Metanephros (tissue), 1 donor: ENCODE data around the gene AP1G2. TPM values are rescaled to one million over a fixed set of nuclear protein-coding genes. Genes with fewer than 3 reads are reported as not detected.

Experiments
- total RNA-seq: library from RNA; depleted of rRNA; stranded (reverse); fragments of >200 nt; gene quantifications from one replicate; pipeline ENCODE4 v1.2.3, GENCODE V29; 2014

AP1G2 gene, protein sequence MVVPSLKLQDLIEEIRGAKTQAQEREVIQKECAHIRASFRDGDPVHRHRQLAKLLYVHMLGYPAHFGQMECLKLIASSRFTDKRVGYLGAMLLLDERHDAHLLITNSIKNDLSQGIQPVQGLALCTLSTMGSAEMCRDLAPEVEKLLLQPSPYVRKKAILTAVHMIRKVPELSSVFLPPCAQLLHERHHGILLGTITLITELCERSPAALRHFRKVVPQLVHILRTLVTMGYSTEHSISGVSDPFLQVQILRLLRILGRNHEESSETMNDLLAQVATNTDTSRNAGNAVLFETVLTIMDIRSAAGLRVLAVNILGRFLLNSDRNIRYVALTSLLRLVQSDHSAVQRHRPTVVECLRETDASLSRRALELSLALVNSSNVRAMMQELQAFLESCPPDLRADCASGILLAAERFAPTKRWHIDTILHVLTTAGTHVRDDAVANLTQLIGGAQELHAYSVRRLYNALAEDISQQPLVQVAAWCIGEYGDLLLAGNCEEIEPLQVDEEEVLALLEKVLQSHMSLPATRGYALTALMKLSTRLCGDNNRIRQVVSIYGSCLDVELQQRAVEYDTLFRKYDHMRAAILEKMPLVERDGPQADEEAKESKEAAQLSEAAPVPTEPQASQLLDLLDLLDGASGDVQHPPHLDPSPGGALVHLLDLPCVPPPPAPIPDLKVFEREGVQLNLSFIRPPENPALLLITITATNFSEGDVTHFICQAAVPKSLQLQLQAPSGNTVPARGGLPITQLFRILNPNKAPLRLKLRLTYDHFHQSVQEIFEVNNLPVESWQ
- 51.7 TPM for total RNA-seq

DNA sequence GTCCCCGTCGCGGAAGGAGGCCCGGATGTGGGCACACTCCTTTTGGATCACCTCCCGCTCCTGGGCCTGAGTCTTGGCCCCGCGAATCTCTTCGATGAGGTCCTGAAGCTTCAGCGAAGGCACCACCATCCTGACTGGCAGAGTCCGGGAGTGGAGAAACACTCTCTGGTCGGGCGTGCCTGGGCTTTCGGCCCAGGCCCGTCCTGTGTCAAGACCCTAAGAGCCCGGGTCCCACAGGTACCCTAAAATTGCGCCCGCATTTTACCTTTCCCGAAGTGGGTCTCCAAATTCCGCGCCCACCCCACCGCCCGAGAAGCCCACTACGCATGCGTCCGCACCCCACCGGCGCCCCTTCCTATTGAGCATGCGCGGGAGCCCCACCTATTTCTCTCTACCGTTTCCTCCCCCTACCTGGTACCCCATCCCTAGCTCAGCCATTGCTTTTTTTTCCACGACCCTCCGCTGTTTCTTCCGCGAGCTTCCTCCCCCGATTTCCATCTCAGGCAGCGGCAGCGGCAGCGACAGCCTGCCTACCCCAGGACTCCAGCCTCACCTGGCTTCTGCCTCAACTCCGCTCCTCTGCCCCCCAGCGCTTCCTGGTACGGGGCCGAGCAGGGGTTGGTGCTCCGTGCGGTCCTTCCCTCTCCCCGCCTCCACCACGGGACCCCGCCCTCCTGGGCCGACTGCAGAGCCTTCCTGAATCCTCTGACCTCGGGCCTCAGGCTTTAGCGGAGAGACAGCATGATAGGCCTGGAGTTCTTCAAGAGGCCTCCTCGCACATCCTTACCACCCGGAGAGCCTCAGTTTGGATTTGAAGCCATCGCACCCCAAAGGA lies at the start of gene AP1G2:
TSS of gene AP1G2 (minus strand) at position 606 of the 835 bp plus-strand sequence. CDS start at position 129, 477 bp downstream.

DNA sequence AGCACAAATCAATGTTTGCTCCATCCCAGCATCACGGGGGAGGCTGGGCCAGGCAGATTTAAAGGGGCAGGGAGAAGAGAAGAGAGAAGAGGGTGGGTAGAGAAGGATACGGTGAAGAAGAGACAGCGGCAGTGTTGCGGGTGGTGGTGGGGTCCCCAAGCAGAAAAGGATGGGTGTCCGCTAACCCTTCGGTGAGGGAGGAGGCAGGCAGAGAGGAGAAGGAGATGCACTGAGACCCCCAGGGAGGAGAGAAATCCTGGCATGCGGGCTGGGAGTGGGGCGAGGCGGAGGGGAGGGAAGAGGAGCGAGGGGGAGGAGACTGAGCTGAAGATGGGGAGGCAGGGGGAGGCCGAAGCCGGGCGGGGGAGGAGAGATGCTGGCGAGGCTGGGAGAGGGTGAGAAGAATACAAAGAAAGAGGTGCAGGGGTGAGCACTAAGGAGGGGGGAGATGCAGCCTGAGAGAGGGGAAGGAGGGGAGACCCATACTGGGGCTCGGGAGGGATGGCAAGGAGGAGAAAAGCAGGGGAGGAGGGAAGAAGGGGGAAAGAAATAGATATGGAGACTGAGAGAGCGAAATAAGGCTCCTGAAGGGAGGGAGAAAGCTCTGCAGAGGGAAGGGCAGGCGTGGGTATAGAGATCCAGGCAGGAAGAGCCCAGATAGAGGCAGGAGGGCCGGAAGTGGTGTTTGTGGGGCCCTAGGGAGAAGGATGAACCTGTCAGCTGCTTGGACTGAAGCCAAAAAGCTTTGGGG lies 11.1 kb upstream of the AP1G2 start, which contains the start of gene JPH4:
TSS of gene JPH4 (minus strand) at position 231 of the 751 bp plus-strand sequence. CDS start 1,337 bp downstream, outside the sequence.

DNA sequence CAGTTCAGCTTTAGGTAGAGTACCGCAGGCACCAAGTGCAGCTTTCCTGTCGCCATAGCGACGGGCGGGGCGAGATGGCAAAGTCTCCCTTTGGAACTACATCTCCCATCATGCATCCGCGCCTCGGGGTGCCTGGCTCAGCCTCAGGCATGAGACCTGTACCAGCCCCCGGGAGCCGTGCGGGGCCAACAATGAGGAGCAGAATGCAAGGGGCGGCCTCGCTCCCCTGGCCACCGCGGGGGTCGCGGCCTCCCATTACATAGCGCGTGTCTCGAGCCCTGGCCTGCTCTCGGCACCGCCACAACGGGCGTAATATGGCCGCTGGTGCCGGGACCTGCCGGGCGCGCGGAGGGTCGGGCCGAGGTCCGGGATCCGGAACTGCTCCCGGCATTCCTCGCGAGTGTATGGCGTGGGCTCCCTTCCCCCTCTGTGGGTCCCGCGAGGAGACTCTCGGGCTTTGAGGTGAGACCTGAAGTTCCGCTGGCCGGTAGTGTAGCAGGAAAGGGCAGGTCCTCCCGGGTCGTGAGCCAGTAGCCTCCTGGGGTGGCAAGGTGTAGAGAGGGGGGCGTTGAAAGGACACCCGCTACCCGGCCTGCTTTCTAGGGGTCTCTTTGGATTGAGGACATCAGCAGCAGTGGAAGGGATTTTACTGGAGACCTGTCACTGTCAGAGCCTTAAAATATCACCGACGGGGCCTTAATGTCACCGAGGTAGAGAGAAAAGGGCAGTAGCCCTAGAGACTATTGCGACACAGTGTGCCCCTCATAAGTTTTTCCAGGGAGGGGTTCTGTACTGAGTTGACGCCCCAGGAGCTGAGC lies 11.5 kb downstream of the AP1G2 start, which contains the start of gene THTPA:
TSS of gene THTPA (plus strand) at position 390 of the 818 bp plus-strand sequence. CDS start 487 bp downstream, outside the sequence.

DNA sequence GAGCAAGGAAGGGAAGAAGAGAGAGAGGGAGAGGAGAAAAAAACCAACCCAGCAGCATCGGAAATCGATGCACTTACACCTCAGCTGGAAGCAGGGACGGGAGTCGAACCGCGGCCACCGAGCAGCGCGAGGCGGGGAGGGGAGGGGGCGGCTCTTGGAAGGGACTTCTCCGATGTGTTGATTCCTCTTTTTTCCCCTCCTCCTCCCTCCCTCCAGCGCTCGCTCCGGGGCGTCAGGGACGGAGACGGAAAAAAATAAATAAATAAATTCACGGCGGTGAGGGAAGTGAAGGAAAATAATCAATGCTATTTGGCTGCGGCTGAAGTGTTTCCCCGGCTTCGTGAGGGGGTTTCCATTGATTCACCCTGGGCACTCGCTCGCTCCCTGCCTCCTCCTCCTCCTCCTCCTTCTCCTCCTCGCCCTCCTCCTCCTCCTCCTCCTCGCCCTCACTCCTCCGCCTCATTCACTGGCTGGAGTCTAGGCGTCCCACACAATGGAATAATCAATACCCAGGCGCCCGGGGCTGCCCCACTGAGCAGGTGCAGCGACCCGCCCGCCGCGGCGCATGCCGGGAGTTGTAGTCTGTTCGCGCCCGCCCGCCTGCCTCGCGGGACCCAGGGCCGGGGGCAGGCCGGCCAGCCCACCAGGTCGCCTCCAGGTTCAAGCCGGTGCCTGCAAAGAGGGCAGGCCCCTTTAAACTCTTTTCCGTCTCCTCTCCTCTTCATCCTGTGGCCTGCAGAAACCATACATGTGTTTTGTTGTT lies 16.1 kb downstream of the AP1G2 start, which contains the start of gene ZFHX2:
TSS of gene ZFHX2 (minus strand) at position 500 of the 763 bp plus-strand sequence. CDS start 16,440 bp downstream, outside the sequence.

Other genes with a start within 250 kb of the AP1G2 start
- gene PABPN1, start 246.3 kb downstream of the AP1G2 start, total RNA-seq, result 87.1 TPM
- gene SLC22A17, start 214.9 kb downstream of the AP1G2 start, total RNA-seq, result 81.9 TPM
- gene EFS, start 202.6 kb downstream of the AP1G2 start, total RNA-seq, result 35.5 TPM
- gene IL25, start 195.0 kb downstream of the AP1G2 start, total RNA-seq, result not detected
- 3.7 TPM for gene CMTM5, start 190.7 kb downstream of the AP1G2 start, total RNA-seq
- gene MYH6, start 159.5 kb downstream of the AP1G2 start, total RNA-seq, result 0.64 TPM
- gene MYH7, start 132.1 kb downstream of the AP1G2 start, total RNA-seq, result 55.8 TPM
- 38.9 TPM for gene NGDN, start 98.1 kb downstream of the AP1G2 start, total RNA-seq
- gene ZFHX2, start 16.0 kb downstream of the AP1G2 start, total RNA-seq, result 1.3 TPM
- gene THTPA, start 11.5 kb downstream of the AP1G2 start, total RNA-seq, result 23.4 TPM
- gene JPH4, start 11.0 kb upstream of the AP1G2 start, total RNA-seq, result 6.2 TPM
- 90.6 TPM for gene DHRS2, start 68.6 kb upstream of the AP1G2 start, total RNA-seq